Neural cell (in vitro differentiated cells): ENCODE data around the gene ENAH. TPM values are rescaled to one million over a fixed set of nuclear protein-coding genes. Genes with fewer than 3 reads are reported as not detected.

Experiments
- H2AFZ ChIP-seq: fragments of 200-600, 300-800 bp; sonication (generic), shearing (Covaris generic); 2 replicates; pipeline ENCODE4 v1.6.0; 2014; ENCODE audit warnings: low read depth, mild to moderate bottlenecking, antibody characterized with exemption, low read length, moderate library complexity
- H3F3A ChIP-seq: fragments of 200-600 bp; shearing (Covaris generic); 2 replicates; pipeline ENCODE4 v1.6.1; 2016; ENCODE audit warnings: mild to moderate bottlenecking, moderate library complexity, mixed read lengths, antibody characterized with exemption, low read length; ENCODE audit not compliant: insufficient read depth, poor library complexity, severe bottlenecking
- H3K27ac ChIP-seq: fragments of 200-600, 300-800 bp; sonication (generic), shearing (Covaris generic); 2 replicates; pipeline ENCODE4 v1.5.1; 2014; ENCODE audit warnings: mild to moderate bottlenecking, low read length, moderate library complexity
- H3K27me3 ChIP-seq: fragments of 300-800, 200-600 bp; sonication (generic), shearing (Covaris generic); 2 replicates; pipeline ENCODE4 v1.6.0; 2014; ENCODE audit warnings: mild to moderate bottlenecking, low read depth, low read length, moderate library complexity; ENCODE audit not compliant: insufficient read depth
- H3K36me3 ChIP-seq: fragments of 300-800, 200-600 bp; sonication (generic), shearing (Covaris generic); 2 replicates; pipeline ENCODE4 v1.5.1; 2014; ENCODE audit warnings: mild to moderate bottlenecking, antibody characterized with exemption, low read length, moderate library complexity; ENCODE audit not compliant: insufficient read depth
- H3K4me2 ChIP-seq: fragments of 300-800, 200-600 bp; sonication (generic), shearing (Covaris generic); 2 replicates; pipeline ENCODE4 v1.6.0; 2014; ENCODE audit warnings: mild to moderate bottlenecking, low read length
- H3K4me3 ChIP-seq: fragments of 300-800, 200-600 bp; sonication (generic), shearing (Covaris generic); 2 replicates; pipeline ENCODE4 v1.5.1; 2014; ENCODE audit warnings: mild to moderate bottlenecking, low read length, moderate library complexity
- H3K79me2 ChIP-seq: fragments of 200-600 bp; shearing (Covaris generic); replicated peaks from 2 replicates; pipeline ENCODE4 v1.6.0; 2014; ENCODE audit warnings: mild to moderate bottlenecking, low read length, moderate library complexity; ENCODE audit not compliant: insufficient read depth
- H3K9ac ChIP-seq: fragments of 300-800, 200-600 bp; sonication (generic), shearing (Covaris generic); 2 replicates; pipeline ENCODE4 v1.6.1; 2016; ENCODE audit warnings: mild to moderate bottlenecking, low read length, mixed read lengths
- H3K9me2 ChIP-seq: fragments of 200-600 bp; shearing (Covaris generic); 2 replicates; pipeline ENCODE4 v1.6.1; 2016; ENCODE audit warnings: mild to moderate bottlenecking, low read length, mixed read lengths; ENCODE audit not compliant: insufficient read depth
- H3K9me3 ChIP-seq: fragments of 200-600, 300-800 bp; sonication (generic), shearing (Covaris generic); 2 replicates; pipeline ENCODE4 v1.6.1; 2016; ENCODE audit warnings: mild to moderate bottlenecking, mixed run types, low read length, moderate library complexity, mixed read lengths
- H4K20me1 ChIP-seq: fragments of 200-600 bp; shearing (Covaris generic); 2 replicates; pipeline ENCODE4 v1.6.1; 2016; ENCODE audit warnings: mild to moderate bottlenecking, mixed run types; ENCODE audit not compliant: insufficient read depth
- EP300 ChIP-seq: fragments of 450-650 bp; conservative IDR thresholded peaks from 2 replicates; pipeline ENCODE4 v1.6.1; 2014; ENCODE audit warnings: antibody characterized with exemption, mild to moderate bottlenecking, moderate library complexity; ENCODE audit not compliant: poor library complexity, severe bottlenecking
- EZH2 ChIP-seq: fragments of 200-600, 300-800 bp; shearing (Covaris generic), sonication (generic); IDR thresholded peaks from 2 replicates; pipeline ENCODE4 v1.6.1; 2014; ENCODE audit warnings: antibody characterized with exemption, low read length, borderline replicate concordance, mild to moderate bottlenecking; ENCODE audit not compliant: insufficient read depth, poor library complexity, severe bottlenecking
- MXI1 ChIP-seq: fragments of 450-650 bp; conservative IDR thresholded peaks from 2 replicates; pipeline ENCODE4 v1.6.1; 2014; ENCODE audit warnings: antibody characterized with exemption, mild to moderate bottlenecking; ENCODE audit not compliant: poor library complexity, severe bottlenecking
- POLR2AphosphoS5 ChIP-seq: IDR thresholded peaks from 2 replicates; pipeline ENCODE4 v1.6.1; 2012
- RAD21 ChIP-seq: fragments of 450-650 bp; conservative IDR thresholded peaks from 2 replicates; pipeline ENCODE4 v1.6.1; 2014; ENCODE audit warnings: antibody characterized with exemption, mild to moderate bottlenecking, moderate library complexity
- SMC3 ChIP-seq: fragments of 450-650 bp; conservative IDR thresholded peaks from 2 replicates; pipeline ENCODE4 v1.6.1; 2014; ENCODE audit warnings: antibody characterized with exemption, mild to moderate bottlenecking, moderate library complexity; ENCODE audit not compliant: poor library complexity
- TAF1 ChIP-seq: IDR thresholded peaks from 2 replicates; pipeline ENCODE4 v1.6.1; 2012; ENCODE audit warnings: low read depth
- polyA plus RNA-seq: library from polyadenylated mRNA; depleted of rRNA; stranded (reverse); fragments of >200 nt; gene quantifications from 2 replicates; pipeline ENCODE4 v1.2.3, GENCODE V29; 2014
- TF ChIP-seq, protein P1 (sequence below): fragments of 450-650 bp; IDR thresholded peaks from 2 replicates; pipeline ENCODE4 v1.5.1; 2014; ENCODE audit warnings: antibody characterized with exemption, mild to moderate bottlenecking, moderate library complexity; ENCODE audit not compliant: poor library complexity, severe bottlenecking
- TF ChIP-seq, protein P2 (sequence below): IDR thresholded peaks from 2 replicates; pipeline ENCODE4 v1.6.1; 2012; ENCODE audit warnings: borderline replicate concordance

The ENAH gene
- polyA plus RNA-seq, 1 donor from 2014 or later, result 58.4 TPM

DNA sequence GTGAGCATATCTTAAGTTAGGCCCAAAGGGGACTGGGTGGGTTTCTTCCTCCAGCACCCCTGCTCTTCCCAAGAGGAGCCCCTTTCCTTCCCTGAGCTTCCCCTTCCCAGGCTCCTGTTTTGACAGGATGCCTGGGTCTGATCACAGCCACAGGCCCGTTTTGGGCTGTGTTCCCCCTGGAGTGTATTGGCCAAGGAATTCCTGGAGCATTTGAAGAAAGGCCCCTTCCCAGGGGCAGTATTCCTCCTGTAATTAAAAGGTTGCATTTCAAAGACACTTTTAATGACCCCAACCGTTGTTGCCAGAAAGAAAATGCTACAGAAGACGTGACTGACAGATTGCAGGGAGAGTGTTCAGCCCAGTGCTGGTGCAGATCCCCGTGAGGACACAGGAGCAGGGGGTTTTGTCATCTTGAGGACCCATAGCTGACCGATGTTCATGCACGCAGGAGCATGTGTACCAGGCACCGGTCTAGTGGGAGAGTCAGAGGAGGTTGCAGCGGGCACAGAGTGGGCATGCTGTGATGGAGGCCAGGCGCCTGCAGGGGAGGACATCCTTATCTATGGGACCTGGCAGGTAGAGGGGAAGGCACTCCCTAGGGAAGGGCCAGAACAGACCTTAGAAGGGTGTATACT, 205.8 kb downstream of the ENAH start:
- H3K9me3 ChIP-seq, result no peaks in the 10 kb centered on the region
- no peak overlapping the region for H3K4me3 ChIP-seq
- TF ChIP-seq POLR2AphosphoS5 (no peak), EZH2 (no peak), EP300 (no peak), SMC3 (no peak), MXI1 (no peak), RAD21 (no peak), TAF1 (no peak)
- TF ChIP-seq, protein P1, sequence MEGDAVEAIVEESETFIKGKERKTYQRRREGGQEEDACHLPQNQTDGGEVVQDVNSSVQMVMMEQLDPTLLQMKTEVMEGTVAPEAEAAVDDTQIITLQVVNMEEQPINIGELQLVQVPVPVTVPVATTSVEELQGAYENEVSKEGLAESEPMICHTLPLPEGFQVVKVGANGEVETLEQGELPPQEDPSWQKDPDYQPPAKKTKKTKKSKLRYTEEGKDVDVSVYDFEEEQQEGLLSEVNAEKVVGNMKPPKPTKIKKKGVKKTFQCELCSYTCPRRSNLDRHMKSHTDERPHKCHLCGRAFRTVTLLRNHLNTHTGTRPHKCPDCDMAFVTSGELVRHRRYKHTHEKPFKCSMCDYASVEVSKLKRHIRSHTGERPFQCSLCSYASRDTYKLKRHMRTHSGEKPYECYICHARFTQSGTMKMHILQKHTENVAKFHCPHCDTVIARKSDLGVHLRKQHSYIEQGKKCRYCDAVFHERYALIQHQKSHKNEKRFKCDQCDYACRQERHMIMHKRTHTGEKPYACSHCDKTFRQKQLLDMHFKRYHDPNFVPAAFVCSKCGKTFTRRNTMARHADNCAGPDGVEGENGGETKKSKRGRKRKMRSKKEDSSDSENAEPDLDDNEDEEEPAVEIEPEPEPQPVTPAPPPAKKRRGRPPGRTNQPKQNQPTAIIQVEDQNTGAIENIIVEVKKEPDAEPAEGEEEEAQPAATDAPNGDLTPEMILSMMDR, result no peak
- TF ChIP-seq, protein P2, sequence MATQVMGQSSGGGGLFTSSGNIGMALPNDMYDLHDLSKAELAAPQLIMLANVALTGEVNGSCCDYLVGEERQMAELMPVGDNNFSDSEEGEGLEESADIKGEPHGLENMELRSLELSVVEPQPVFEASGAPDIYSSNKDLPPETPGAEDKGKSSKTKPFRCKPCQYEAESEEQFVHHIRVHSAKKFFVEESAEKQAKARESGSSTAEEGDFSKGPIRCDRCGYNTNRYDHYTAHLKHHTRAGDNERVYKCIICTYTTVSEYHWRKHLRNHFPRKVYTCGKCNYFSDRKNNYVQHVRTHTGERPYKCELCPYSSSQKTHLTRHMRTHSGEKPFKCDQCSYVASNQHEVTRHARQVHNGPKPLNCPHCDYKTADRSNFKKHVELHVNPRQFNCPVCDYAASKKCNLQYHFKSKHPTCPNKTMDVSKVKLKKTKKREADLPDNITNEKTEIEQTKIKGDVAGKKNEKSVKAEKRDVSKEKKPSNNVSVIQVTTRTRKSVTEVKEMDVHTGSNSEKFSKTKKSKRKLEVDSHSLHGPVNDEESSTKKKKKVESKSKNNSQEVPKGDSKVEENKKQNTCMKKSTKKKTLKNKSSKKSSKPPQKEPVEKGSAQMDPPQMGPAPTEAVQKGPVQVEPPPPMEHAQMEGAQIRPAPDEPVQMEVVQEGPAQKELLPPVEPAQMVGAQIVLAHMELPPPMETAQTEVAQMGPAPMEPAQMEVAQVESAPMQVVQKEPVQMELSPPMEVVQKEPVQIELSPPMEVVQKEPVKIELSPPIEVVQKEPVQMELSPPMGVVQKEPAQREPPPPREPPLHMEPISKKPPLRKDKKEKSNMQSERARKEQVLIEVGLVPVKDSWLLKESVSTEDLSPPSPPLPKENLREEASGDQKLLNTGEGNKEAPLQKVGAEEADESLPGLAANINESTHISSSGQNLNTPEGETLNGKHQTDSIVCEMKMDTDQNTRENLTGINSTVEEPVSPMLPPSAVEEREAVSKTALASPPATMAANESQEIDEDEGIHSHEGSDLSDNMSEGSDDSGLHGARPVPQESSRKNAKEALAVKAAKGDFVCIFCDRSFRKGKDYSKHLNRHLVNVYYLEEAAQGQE, result no peak
- H3K9ac ChIP-seq, result no peak overlapping the region
- H2AFZ ChIP-seq, result no peak overlapping the region
- no peak overlapping the region for H3K4me2 ChIP-seq
- H4K20me1 ChIP-seq, result no peaks in the 10 kb centered on the region
- no peaks in the 10 kb centered on the region for H3F3A ChIP-seq
- H3K27me3 ChIP-seq, result no peaks in the 10 kb centered on the region
- H3K27ac ChIP-seq, result no peak overlapping the region
- H3K79me2 ChIP-seq, result no peaks in the 10 kb centered on the region
- H3K36me3 ChIP-seq, result no peaks in the 10 kb centered on the region
- no peaks in the 10 kb centered on the region for H3K9me2 ChIP-seq

DNA sequence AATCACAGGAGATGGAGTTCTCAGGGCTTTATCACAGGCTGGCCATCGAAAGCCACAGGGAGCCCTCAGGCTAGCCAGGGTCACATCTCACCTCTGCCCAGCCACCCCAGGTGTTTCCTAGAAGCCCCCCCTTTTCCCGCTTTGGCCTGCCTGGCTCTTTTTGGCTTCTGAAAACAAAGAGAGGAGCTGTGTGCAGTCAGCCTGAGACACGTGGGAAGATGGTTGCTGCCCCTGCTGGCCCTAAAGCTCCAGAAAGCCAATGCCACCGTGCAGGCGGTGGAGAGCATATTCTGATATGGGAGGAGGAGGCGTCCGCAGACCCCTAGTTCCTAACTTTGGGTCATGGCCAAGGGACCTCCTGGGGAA, 206.3 kb downstream of the ENAH start:
- Histone ChIP-seq H3F3A (no peaks in the 10 kb centered on the region), H3K79me2 (no peaks in the 10 kb centered on the region), H3K4me2 (no peak overlapping the region), H2AFZ (no peak overlapping the region), H4K20me1 (no peaks in the 10 kb centered on the region), H3K9ac (no peak overlapping the region), H3K9me2 (no peaks in the 10 kb centered on the region), H3K27me3 (no peaks in the 10 kb centered on the region), H3K27ac (no peak overlapping the region), H3K36me3 (no peaks in the 10 kb centered on the region), H3K4me3 (no peak overlapping the region), H3K9me3 (no peaks in the 10 kb centered on the region)
- TF ChIP-seq, protein P2, result no peak
- TF ChIP-seq, protein P1, result no peak
- TF ChIP-seq EP300 (no peak), EZH2 (no peak), SMC3 (no peak), RAD21 (no peak), POLR2AphosphoS5 (no peak), MXI1 (no peak), TAF1 (no peak)
